HepG2 (cell line): ENCODE results near the gene UTF1. TPM values are rescaled to one million over a fixed set of nuclear protein-coding genes. Genes with fewer than 3 reads are reported as not detected.

Experiments
- ATAC-seq: fragments of 200-7000 bp; cut with Tn5 transposase; 3 replicates; pipeline ENCODE4 v1.9.1; 2020; ENCODE audit warnings: mild to moderate bottlenecking, moderate library complexity
- BruUV-seq: library from RNA; stranded (reverse); fragments of 400-500 nt; replicated peaks from 2 replicates; lab custom pipeline; 2021; lab: Mats Ljungman, UMichigan
- CTCF ChIA-PET: fragments of 300-600 bp; formaldehyde crosslinking; extraction: SDS; loops from one replicate; lab custom pipeline; 2021; ENCODE audit warnings: low total read pairs, inconsistent platforms, low intra/inter-chr PET ratio; lab: Yijun Ruan, JAX
- POLR2A ChIA-PET: fragments of 350-600 bp; sonication (Branson Sonifier 250); formaldehyde crosslinking; loops from one replicate; lab custom pipeline; 2020; ENCODE audit warnings: antibody characterized with exemption, inconsistent platforms; lab: Yijun Ruan, JAX
- DNase-seq: peaks from one replicate; pipeline ENCODE4 v3.0.0-alpha.2; 2015; ENCODE audit warnings: low spot score
- FAIRE-seq: peaks from 3 replicates; lab custom pipeline; 2011; peaks lifted over from hg19 to GRCh38; lab: Jason Lieb, UNC
- H2AFZ ChIP-seq: one replicate; pipeline ENCODE4 v1.6.1; 2011; ENCODE audit warnings: low read length, inconsistent platforms
- H3K27ac ChIP-seq: fragments of 300-600 bp; 3 replicates; pipeline ENCODE4 v1.8.0; 2011; ENCODE audit warnings: mixed run types, mild to moderate bottlenecking, mixed read lengths, low read length, inconsistent platforms; ENCODE audit not compliant: insufficient read depth; ENCODE audit errors: extremely low read length
- H3K27me3 ChIP-seq, 2 experiments: fragments of 200-600 bp in 1 of 2; 2 replicates in 1 of 2; 3 replicates in 1 of 2; pipeline versions ENCODE4 v1.6.0 to v1.8.0; 2011; ENCODE audit warnings: low read length in 2 of 2, mild to moderate bottlenecking in 2 of 2, moderate library complexity in 2 of 2, inconsistent platforms in 1 of 2; ENCODE audit not compliant: insufficient read depth in 2 of 2, control insufficient read depth in 1 of 2
- H3K36me3 ChIP-seq, 2 experiments: fragments of 200-600 bp in 1 of 2; replicated peaks in 1 of 2; 2 replicates in 1 of 2; 3 replicates in 1 of 2; pipeline versions ENCODE4 v1.5.1 to v1.8.0; 2011; ENCODE audit warnings: low read length in 2 of 2, inconsistent platforms in 1 of 2; ENCODE audit not compliant: insufficient read depth in 2 of 2, control insufficient read depth in 1 of 2
- H3K4me1 ChIP-seq: 2 replicates; pipeline ENCODE4 v1.5.1; 2012; ENCODE audit warnings: low read length, inconsistent platforms; ENCODE audit not compliant: insufficient read depth
- H3K4me2 ChIP-seq: 2 replicates; pipeline ENCODE4 v1.6.0; 2011; ENCODE audit warnings: low read depth, low read length, inconsistent platforms
- H3K4me3 ChIP-seq, 3 experiments: fragments of 200-600 bp in 1 of 3; sonication (generic), shearing (Covaris generic) in 1 of 3; replicated peaks in 1 of 3; 2 replicates each; pipeline ENCODE4 v1.5.1; 2011 to 2016; ENCODE audit warnings: low read length in 3 of 3, inconsistent platforms in 2 of 3, low read depth in 2 of 3, mild to moderate bottlenecking in 2 of 3, control low read depth in 1 of 3, mixed read lengths in 1 of 3; ENCODE audit not compliant: insufficient read depth in 1 of 3
- H3K79me2 ChIP-seq: one replicate; pipeline ENCODE4 v1.6.1; 2011; ENCODE audit warnings: low read length, inconsistent platforms; ENCODE audit not compliant: insufficient read depth
- H3K9ac ChIP-seq: 2 replicates; pipeline ENCODE4 v1.6.0; 2011; ENCODE audit warnings: mild to moderate bottlenecking, low read depth, low read length, inconsistent platforms; ENCODE audit not compliant: insufficient read depth
- H3K9me3 ChIP-seq: 2 replicates; pipeline ENCODE4 v1.5.1; 2012; ENCODE audit warnings: mild to moderate bottlenecking, low read length
- H4K20me1 ChIP-seq: 2 replicates; pipeline ENCODE4 v1.6.0; 2011; ENCODE audit warnings: inconsistent platforms, mild to moderate bottlenecking, low read length, moderate library complexity; ENCODE audit not compliant: insufficient read depth
- ARNTL ChIP-seq: sonication (generic); formaldehyde crosslinking; IDR thresholded peaks from 2 replicates; pipeline ENCODE4 v1.4.0; 2020; ENCODE audit warnings: mild to moderate bottlenecking, missing genetic modification reagents
- FOXM1 ChIP-seq: sonication (generic); formaldehyde crosslinking; IDR thresholded peaks from 2 replicates; pipeline ENCODE4 v1.5.0; 2020; ENCODE audit warnings: missing genetic modification reagents
- IRX3 ChIP-seq: sonication (generic); formaldehyde crosslinking; IDR thresholded peaks from 2 replicates; pipeline ENCODE4 v1.8.1; 2023; ENCODE audit warnings: mild to moderate bottlenecking, low read depth, missing genetic modification reagents, borderline replicate concordance
- NR2C2 ChIP-seq: sonication (generic); formaldehyde crosslinking; IDR thresholded peaks from 2 replicates; pipeline ENCODE4 v1.4.0; 2020; ENCODE audit warnings: missing genetic modification reagents, mild to moderate bottlenecking, moderate library complexity, borderline replicate concordance
- SNAI1 ChIP-seq: sonication (generic); formaldehyde crosslinking; IDR thresholded peaks from 2 replicates; pipeline ENCODE4 v1.5.0; 2020; ENCODE audit warnings: mild to moderate bottlenecking, missing genetic modification reagents, borderline replicate concordance
- YEATS4 ChIP-seq: sonication (generic); formaldehyde crosslinking; IDR thresholded peaks from 2 replicates; pipeline ENCODE4 v1.4.0; 2020; ENCODE audit warnings: missing genetic modification reagents, borderline replicate concordance
- ZC3H4 ChIP-seq: sonication (generic); formaldehyde crosslinking; IDR thresholded peaks from 2 replicates; pipeline ENCODE4 v1.4.0; 2020; ENCODE audit warnings: missing genetic modification reagents, borderline replicate concordance
- ZNF251 ChIP-seq: sonication (generic); formaldehyde crosslinking; IDR thresholded peaks from 2 replicates; pipeline ENCODE4 v1.9.0; 2021; ENCODE audit warnings: mild to moderate bottlenecking, missing genetic modification reagents
- ZNF564 ChIP-seq: sonication (generic); formaldehyde crosslinking; IDR thresholded peaks from 2 replicates; pipeline ENCODE4 v1.8.1; 2023; ENCODE audit warnings: mild to moderate bottlenecking, missing genetic modification reagents
- ZNF781 ChIP-seq: sonication (generic); formaldehyde crosslinking; IDR thresholded peaks from 2 replicates; pipeline ENCODE4 v1.5.1; 2020; ENCODE audit warnings: borderline replicate concordance, mild to moderate bottlenecking, missing genetic modification reagents; ENCODE audit errors: not compliant biosample characterization
- WGBS: methylation state at CpG from one replicate; pipeline ENCODE4 v1.1.6; 2017; ENCODE audit warnings: low lambda C conversion rate; 5-methylcytosine and 5-hydroxymethylcytosine counted together
- in situ Hi-C: cut with HindIII; loops from 2 replicates; pipeline ENCODE4 v1.10.0; 2017; ENCODE audit warnings: low pct_unique_long_range_greater_than_20kb; ENCODE audit not compliant: extremely low pct_ligation_motif_present
- intact Hi-C: fragments of 100-400 bp; cut with micrococcal nuclease; formaldehyde crosslinking; loops from one replicate; pipeline ENCODE4 v1.10.0; 2022; ENCODE audit not compliant: unreplicated experiment
- polyA plus RNA-seq, 8 experiments: library from polyadenylated mRNA; depleted of rRNA in 3 of 8; stranded (reverse) in 7 of 8; unstranded in 1 of 8; fragments of >200 nt; fragmentation: Illumina TruSeq in 4 of 8; extraction: Trizol in 4 of 8; gene quantifications; 2 replicates each; pipeline versions ENCODE4 v1.2.1 to v1.2.3, GENCODE V29; 2011 to 2016; ENCODE audit warnings: low read depth in 4 of 8, missing spikeins in 1 of 8, mixed read lengths in 1 of 8; ENCODE audit not compliant: insufficient read depth in 1 of 8
- total RNA-seq, 5 experiments: library from RNA; depleted of rRNA; stranded (reverse); fragments of >200 nt; fragmentation: Illumina TruSeq; extraction: Trizol; gene quantifications; 2 replicates each; pipeline ENCODE4 v1.2.3, GENCODE V29; 2016; ENCODE audit warnings: low read depth in 1 of 5
- TF ChIP-seq, protein P1 (sequence below): fragments of 450-650 bp; IDR thresholded peaks from 2 replicates; pipeline ENCODE4 v1.6.1; 2016
- TF ChIP-seq, protein P2 (sequence below): sonication (generic); formaldehyde crosslinking; IDR thresholded peaks from 2 replicates; pipeline ENCODE4 v1.8.1; 2023; ENCODE audit warnings: mild to moderate bottlenecking, moderate library complexity, missing genetic modification reagents

UTF1 gene
- total and polyA plus RNA-seq, 2 of the 13 experiments (the other 11 are each of a cell fraction or from before 2014, with no cell fraction given) = not detected

DNA sequence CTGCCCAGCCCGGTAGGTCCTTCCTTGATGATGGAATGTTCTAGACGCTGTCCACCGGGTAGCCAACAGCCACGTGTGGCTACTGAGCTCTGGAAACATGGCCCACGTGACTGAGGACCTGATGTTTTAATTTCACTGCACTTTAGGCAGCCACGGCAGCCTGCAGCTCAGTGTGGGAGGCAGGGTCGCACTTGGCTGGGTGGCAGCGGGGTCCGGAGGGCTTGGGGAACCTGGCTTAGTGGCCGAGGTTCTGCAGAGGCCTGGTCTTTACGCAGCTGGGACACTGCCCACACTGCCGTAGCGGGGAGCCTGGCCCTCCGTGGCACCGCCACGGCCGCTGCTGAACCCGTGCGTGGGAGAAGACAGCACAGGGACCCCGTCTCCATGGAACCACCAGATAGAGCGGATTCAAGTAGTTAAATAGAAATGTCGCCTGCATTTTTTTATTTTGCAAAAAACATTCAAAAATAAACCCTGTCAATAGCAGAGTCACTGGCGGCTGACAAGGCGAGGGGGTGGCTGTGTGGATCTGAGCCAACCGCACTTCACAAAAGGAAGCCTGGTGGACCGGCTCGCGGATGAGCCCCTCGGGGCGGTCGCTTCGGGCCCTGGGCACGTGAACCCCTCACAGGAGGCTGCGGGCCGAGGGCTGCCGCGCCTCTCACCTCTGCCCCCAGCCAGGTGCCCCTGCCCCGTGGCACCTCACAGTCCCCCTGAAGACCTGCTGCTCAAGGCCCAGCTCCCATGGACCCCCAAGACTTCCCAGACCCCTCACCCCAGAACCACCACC, 25.6 kb upstream of the UTF1 start:
- 41% methylated on average over 15 of the region's 38 CpGs for WGBS
- Histone ChIP-seq H3K27ac (no peak overlapping the region), H3K4me2 (no peak overlapping the region), H2AFZ (no peak overlapping the region), H3K4me3 (no peak overlapping the region), H3K9me3 (no peaks in the 10 kb centered on the region), H3K36me3 (no peaks in the 10 kb centered on the region), H3K79me2 (no peaks in the 10 kb centered on the region), H4K20me1 (no peaks in the 10 kb centered on the region), H3K9ac (no peak overlapping the region), H3K4me1 (no peaks in the 10 kb centered on the region), H3K27me3 (peaks cover 29 to 83% of the 10 kb centered on the region in 2 experiments; a peak in 4 of 5 replicates)
- ChIA-PET POLR2A (no interaction called here), CTCF (no interaction called here)
- FAIRE-seq (no peak), DNase-seq (no peak), ATAC-seq (no peak)
- no peak for TF ChIP-seq ZC3H4 (CRISPR knock-in tag)
- TF ChIP-seq, protein P1, sequence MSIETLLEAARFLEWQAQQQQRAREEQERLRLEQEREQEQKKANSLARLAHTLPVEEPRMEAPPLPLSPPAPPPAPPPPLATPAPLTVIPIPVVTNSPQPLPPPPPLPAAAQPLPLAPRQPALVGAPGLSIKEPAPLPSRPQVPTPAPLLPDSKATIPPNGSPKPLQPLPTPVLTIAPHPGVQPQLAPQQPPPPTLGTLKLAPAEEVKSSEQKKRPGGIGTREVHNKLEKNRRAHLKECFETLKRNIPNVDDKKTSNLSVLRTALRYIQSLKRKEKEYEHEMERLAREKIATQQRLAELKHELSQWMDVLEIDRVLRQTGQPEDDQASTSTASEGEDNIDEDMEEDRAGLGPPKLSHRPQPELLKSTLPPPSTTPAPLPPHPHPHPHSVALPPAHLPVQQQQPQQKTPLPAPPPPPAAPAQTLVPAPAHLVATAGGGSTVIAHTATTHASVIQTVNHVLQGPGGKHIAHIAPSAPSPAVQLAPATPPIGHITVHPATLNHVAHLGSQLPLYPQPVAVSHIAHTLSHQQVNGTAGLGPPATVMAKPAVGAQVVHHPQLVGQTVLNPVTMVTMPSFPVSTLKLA = peak; percentile 52; the same call in 1 of the 2 replicates
- BruUV-seq = no TSS peak
- in situ Hi-C loops = no loop called here
- intact Hi-C loops = no loop called here

DNA sequence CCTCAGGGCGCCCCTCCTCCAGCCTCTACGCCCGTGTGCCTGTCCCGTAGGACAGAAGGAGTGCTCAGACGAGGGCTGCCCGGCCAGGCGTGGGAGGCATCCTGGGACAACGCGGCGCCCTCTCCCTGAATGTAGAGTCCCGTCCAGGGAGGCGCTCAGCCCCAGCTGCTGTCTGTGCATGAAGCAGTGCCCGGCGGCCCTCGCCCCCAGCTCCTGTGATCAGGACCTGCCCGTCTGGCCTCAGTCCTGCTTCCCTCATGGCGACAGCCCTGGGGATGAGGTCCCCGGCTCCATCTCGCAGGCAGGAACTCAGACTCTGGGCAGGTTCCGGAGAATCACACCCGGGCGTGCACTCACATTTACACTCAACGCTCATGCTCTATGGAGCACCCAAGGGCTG, 24.9 kb upstream of the UTF1 start:
- no peak overlapping the region for H3K4me3 ChIP-seq
- no peaks in the 10 kb centered on the region for H3K9me3 ChIP-seq
- TF ChIP-seq YEATS4 (CRISPR knock-in tag) (no peak), ZNF781 (CRISPR knock-in tag) (no peak), ZNF251 (CRISPR knock-in tag) (no peak), IRX3 (no peak), ARNTL (CRISPR knock-in tag) (no peak), FOXM1 (CRISPR knock-in tag) (no peak), NR2C2 (CRISPR knock-in tag) (no peak), SNAI1 (CRISPR knock-in tag) (no peak), ZNF564 (CRISPR knock-in tag) (no peak)
- TF ChIP-seq, protein P2, sequence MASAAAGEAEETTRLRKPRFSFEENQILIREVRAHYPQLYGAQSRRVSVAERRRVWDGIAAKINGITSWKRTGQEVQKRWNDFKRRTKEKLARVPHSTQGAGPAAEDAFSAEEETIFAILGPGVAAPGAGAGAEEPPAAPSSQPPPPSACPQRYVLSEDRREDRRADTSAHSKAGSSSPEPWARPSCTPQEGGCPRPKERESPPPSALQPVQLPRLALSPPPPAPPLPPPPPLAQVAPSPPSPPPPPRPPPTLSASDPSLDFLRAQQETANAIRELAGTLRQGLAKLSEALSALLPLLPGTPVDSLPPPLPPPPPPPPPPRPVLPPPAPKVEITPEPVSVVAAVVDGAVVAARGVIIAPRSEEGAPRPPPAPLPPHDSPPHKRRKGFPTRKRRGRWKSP (CRISPR knock-in tag) = no peak
- TF ChIP-seq, all 625 proteins: peak for 0
- Histone ChIP-seq H3K4me2 (no peak overlapping the region), H3K27me3 (peaks cover 26 to 77% of the 10 kb centered on the region in 2 experiments; a peak in 4 of 5 replicates), H2AFZ (no peak overlapping the region), H3K4me1 (no peaks in the 10 kb centered on the region), H3K27ac (no peak overlapping the region), H4K20me1 (no peaks in the 10 kb centered on the region), H3K79me2 (no peaks in the 10 kb centered on the region), H3K9ac (no peak overlapping the region), H3K36me3 (no peaks in the 10 kb centered on the region)
- no TSS peak for BruUV-seq
- in situ Hi-C loops (no loop called here), intact Hi-C loops (no loop called here)
- ChIA-PET POLR2A (no interaction called here), CTCF (no interaction called here)
- DNase-seq (no peak), FAIRE-seq (no peak), ATAC-seq (no peak)
- WGBS = 0% methylated on average over 1 of the region's 23 CpGs
